Liver (tissue), 9 donors: ENCODE measurements around the gene C1orf21. TPM values are rescaled to one million over a fixed set of nuclear protein-coding genes. Genes with fewer than 3 reads are reported as not detected.

Experiments used
- DNase-seq: peaks from one replicate; pipeline ENCODE4 v3.0.0-alpha.2; 2017; ENCODE audit warnings: low spot score
- H3K27ac ChIP-seq, 2 donors: one replicate each; pipeline ENCODE4 v1.7.0; 2013; ENCODE audit warnings: inconsistent platforms in 2 of 2, low read length in 2 of 2, control low read depth in 1 of 2, low read depth in 1 of 2, mild to moderate bottlenecking in 1 of 2
- H3K27me3 ChIP-seq, 4 donors: one replicate each; pipeline versions ENCODE4 v1.6.1 to v1.7.0; 2013; ENCODE audit warnings: low read length in 3 of 4, inconsistent platforms in 1 of 4, mild to moderate bottlenecking in 1 of 4, moderate library complexity in 1 of 4; ENCODE audit not compliant: control insufficient read depth in 4 of 4, insufficient read depth in 4 of 4
- H3K36me3 ChIP-seq, 4 donors: one replicate each; pipeline versions ENCODE4 v1.6.1 to v1.7.0; 2013; ENCODE audit warnings: low read length in 3 of 4, mild to moderate bottlenecking in 3 of 4, low read depth in 1 of 4, moderate library complexity in 1 of 4; ENCODE audit not compliant: control insufficient read depth in 4 of 4, insufficient read depth in 3 of 4
- H3K4me1 ChIP-seq, 4 donors: one replicate each; pipeline versions ENCODE4 v1.6.1 to v1.7.0; 2013; ENCODE audit warnings: low read length in 3 of 4, mild to moderate bottlenecking in 3 of 4, moderate library complexity in 1 of 4; ENCODE audit not compliant: control insufficient read depth in 4 of 4, insufficient read depth in 4 of 4
- H3K4me3 ChIP-seq, 3 donors: one replicate each; pipeline versions ENCODE4 v1.6.1 to v1.7.0; 2013; ENCODE audit warnings: low read length in 3 of 3, control low read depth in 1 of 3, low read depth in 1 of 3, mild to moderate bottlenecking in 1 of 3
- H3K9ac ChIP-seq, 2 donors: one replicate each; pipeline ENCODE4 v1.7.0; 2013; ENCODE audit warnings: low read length in 2 of 2, mild to moderate bottlenecking in 2 of 2, moderate library complexity in 2 of 2, control low read depth in 1 of 2, low read depth in 1 of 2
- H3K9me3 ChIP-seq, 4 donors: one replicate each; pipeline versions ENCODE4 v1.6.1 to v1.7.0; 2013; ENCODE audit warnings: low read length in 3 of 4; ENCODE audit not compliant: control insufficient read depth in 4 of 4
- FOXA1 ChIP-seq: IDR thresholded peaks from 2 replicates; pipeline ENCODE4 v1.6.1; 2016; ENCODE audit warnings: antibody characterized with exemption
- FOXA2 ChIP-seq: IDR thresholded peaks from 2 replicates; pipeline ENCODE4 v1.6.1; 2016; ENCODE audit warnings: antibody characterized with exemption
- HNF4A ChIP-seq, 2 donors: conservative IDR thresholded peaks; 2 replicates each; pipeline ENCODE4 v1.6.1; 2016; ENCODE audit warnings: antibody characterized with exemption in 2 of 2, mild to moderate bottlenecking in 2 of 2
- JUND ChIP-seq, 2 donors: IDR thresholded peaks; 2 replicates each; pipeline ENCODE4 v1.6.1; 2016; ENCODE audit warnings: antibody characterized with exemption in 2 of 2
- SP1 ChIP-seq: IDR thresholded peaks from 2 replicates; pipeline ENCODE4 v1.6.1; 2018; ENCODE audit warnings: antibody characterized with exemption, mild to moderate bottlenecking
- TAF1 ChIP-seq: conservative IDR thresholded peaks from 2 replicates; pipeline ENCODE4 v1.6.1; 2016; ENCODE audit warnings: antibody characterized with exemption, mild to moderate bottlenecking
- whole genome bisulfite sequencing: extraction: QIAGEN DNeasy Blood & Tissue Kit; methylation state at CpG from one replicate; pipeline ENCODE4 v1.1.7; 2013; 5-methylcytosine and 5-hydroxymethylcytosine counted together
- polyA plus RNA-seq, 2 donors: library from polyadenylated mRNA; stranded (reverse) in 1 of 2; unstranded in 1 of 2; fragments of 200-250 nt in 1 of 2; fragments of >200 nt in 1 of 2; fragmentation: Nextera tagmentation in 1 of 2; extraction: Ambion mirVana in 1 of 2; gene quantifications; one replicate each; pipeline versions ENCODE4 v1.2.1 to v1.2.3, GENCODE V29; 2013 to 2015
- total RNA-seq, 2 donors: library from RNA; depleted of rRNA; stranded (reverse); fragments of >200 nt; gene quantifications; one replicate each; pipeline ENCODE4 v1.2.3, GENCODE V29; 2014
- TF ChIP-seq, protein P1 (sequence below): IDR thresholded peaks from 2 replicates; pipeline ENCODE4 v1.6.1; 2016; ENCODE audit warnings: antibody characterized with exemption
- TF ChIP-seq, protein P2 (sequence below): IDR thresholded peaks from 2 replicates; pipeline ENCODE4 v1.6.1; 2016; ENCODE audit warnings: antibody characterized with exemption
- TF ChIP-seq, protein P3 (sequence below): IDR thresholded peaks from 2 replicates; pipeline ENCODE4 v1.6.1; 2016; ENCODE audit warnings: antibody characterized with exemption, mild to moderate bottlenecking
- TF ChIP-seq, protein P4 (sequence below): IDR thresholded peaks from 2 replicates; pipeline ENCODE4 v1.6.1; 2016; ENCODE audit warnings: antibody characterized with exemption
- donor health status: healthy.
- donor health status: healthy.
- donor health status: healthy.
- donor health status: healthy.
- donor health status: healthy.

C1orf21 gene
- total and polyA plus RNA-seq, 4 donors, result 2.3 to 21.3 (median 13.4) TPM

DNA sequence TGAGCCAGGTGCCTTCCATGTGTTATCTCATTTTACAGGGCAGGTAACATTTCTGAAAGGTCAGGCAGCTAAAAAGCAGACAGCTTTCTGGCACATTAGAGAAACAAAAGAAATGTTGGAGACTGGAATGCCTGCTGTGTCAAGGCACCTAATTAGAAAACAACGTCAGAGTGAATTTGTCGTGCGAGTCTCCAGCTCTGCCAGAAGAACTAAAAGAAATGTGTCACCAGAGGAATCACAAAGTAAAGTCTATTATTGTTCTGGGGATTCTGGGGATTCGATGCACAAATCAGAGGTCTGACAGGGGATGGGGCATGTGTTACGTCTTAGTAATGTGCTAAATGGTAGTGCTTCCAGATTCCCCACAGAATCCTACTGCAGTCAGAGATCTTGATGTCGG, 278.5 kb downstream of the C1orf21 start:
- Histone ChIP-seq H3K9ac (no peak overlapping the region), H3K27ac (no peak overlapping the region), H3K4me3 (no peak overlapping the region), H3K27me3 (no peaks in the 10 kb centered on the region), H3K36me3 (no peaks in the 10 kb centered on the region), H3K4me1 (peaks cover 1 to 12% (median 7%) of the 10 kb centered on the region in 4 donors), H3K9me3 (no peaks in the 10 kb centered on the region)
- no peak for TF ChIP-seq SP1
- TF ChIP-seq, protein P1, sequence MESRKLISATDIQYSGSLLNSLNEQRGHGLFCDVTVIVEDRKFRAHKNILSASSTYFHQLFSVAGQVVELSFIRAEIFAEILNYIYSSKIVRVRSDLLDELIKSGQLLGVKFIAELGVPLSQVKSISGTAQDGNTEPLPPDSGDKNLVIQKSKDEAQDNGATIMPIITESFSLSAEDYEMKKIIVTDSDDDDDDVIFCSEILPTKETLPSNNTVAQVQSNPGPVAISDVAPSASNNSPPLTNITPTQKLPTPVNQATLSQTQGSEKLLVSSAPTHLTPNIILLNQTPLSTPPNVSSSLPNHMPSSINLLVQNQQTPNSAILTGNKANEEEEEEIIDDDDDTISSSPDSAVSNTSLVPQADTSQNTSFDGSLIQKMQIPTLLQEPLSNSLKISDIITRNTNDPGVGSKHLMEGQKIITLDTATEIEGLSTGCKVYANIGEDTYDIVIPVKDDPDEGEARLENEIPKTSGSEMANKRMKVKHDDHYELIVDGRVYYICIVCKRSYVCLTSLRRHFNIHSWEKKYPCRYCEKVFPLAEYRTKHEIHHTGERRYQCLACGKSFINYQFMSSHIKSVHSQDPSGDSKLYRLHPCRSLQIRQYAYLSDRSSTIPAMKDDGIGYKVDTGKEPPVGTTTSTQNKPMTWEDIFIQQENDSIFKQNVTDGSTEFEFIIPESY, result no peak
- no peak for DNase-seq
- 92% methylated on average over 6 of the region's 6 CpGs for WGBS

DNA sequence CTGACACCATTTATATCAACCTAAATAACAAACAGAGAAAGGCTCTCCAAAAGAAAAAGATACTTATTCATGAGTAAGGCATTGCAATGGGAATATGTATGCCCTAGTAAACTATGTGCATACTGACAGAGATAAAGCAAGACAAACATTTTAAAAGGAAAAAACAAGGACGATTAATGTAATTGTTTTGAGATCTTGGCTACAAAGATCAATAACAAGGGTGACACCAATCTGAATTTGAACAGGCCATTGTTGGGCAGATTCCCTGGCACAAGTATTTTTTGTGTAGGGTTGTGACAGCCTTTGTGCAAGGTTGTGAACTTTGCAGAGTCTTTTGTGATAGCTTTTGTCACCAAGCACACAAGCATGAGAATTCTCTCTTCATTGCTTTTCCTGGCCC, 282.6 kb downstream of the C1orf21 start:
- 61% methylated on average over 1 of the region's 1 CpG for WGBS
- no peak overlapping the region for H3K27ac ChIP-seq
- no peak overlapping the region for H3K4me3 ChIP-seq
- no peak for DNase-seq
- no peaks in the 10 kb centered on the region for H3K36me3 ChIP-seq
- no peaks in the 10 kb centered on the region for H3K27me3 ChIP-seq
- peaks cover 0 to 2% (median 1%) of the 10 kb centered on the region in 4 donors for H3K4me1 ChIP-seq
- H3K9ac ChIP-seq, result no peak overlapping the region
- no peaks in the 10 kb centered on the region for H3K9me3 ChIP-seq
- TF ChIP-seq, protein P2, sequence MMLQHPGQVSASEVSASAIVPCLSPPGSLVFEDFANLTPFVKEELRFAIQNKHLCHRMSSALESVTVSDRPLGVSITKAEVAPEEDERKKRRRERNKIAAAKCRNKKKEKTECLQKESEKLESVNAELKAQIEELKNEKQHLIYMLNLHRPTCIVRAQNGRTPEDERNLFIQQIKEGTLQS, result no peak

DNA sequence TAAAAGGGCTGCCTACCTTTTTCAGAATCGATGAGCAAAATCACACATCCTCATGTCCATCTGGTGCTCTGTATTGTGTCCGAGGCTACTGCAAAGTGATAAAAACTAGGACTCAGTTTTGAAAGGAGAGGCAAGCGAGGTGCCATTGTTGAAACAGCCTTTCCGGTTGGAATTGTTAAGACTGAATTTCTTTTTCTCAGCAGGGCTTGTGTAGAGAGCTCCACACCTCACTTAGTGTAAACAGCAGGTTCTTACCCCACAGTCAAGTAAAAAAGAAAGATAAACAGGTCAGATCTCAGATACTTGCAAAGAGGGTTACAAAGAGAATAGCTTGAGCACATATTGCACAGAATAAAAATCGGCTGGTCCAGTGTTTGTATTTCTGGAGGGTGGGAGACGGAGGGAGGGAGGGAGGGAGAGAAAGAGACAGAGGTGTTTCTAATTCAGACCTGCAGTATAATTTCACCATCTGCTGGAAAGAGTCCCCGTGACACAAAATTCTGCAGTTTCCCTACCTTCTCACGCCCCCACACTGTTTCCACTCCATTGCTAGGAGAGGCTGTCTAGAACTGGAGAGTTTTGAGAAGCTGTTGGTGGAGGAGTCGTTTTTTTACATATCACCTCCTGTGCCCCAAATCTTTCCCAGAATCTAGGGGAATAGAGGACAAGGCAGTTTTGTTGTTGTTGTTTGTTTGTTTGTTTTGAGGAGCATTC, 285.3 kb downstream of the C1orf21 start:
- no peak for DNase-seq
- H3K4me3 ChIP-seq, result no peak overlapping the region
- no peaks in the 10 kb centered on the region for H3K27me3 ChIP-seq
- 58% methylated on average over 9 of the region's 9 CpGs for WGBS
- H3K4me1 ChIP-seq, result no peaks in the 10 kb centered on the region
- H3K36me3 ChIP-seq, result no peaks in the 10 kb centered on the region
- no peaks in the 10 kb centered on the region for H3K9me3 ChIP-seq
- no peak overlapping the region for H3K9ac ChIP-seq
- TF ChIP-seq JUND (IDR thresholded peaks at IDR 0.05) (no peak), TAF1 (no peak), FOXA1 (no peak), FOXA2 (no peak), HNF4A (conservative IDR thresholded peaks at IDR 0.05) (no peak)
- TF ChIP-seq, protein P2, result no peak
- TF ChIP-seq, protein P3, sequence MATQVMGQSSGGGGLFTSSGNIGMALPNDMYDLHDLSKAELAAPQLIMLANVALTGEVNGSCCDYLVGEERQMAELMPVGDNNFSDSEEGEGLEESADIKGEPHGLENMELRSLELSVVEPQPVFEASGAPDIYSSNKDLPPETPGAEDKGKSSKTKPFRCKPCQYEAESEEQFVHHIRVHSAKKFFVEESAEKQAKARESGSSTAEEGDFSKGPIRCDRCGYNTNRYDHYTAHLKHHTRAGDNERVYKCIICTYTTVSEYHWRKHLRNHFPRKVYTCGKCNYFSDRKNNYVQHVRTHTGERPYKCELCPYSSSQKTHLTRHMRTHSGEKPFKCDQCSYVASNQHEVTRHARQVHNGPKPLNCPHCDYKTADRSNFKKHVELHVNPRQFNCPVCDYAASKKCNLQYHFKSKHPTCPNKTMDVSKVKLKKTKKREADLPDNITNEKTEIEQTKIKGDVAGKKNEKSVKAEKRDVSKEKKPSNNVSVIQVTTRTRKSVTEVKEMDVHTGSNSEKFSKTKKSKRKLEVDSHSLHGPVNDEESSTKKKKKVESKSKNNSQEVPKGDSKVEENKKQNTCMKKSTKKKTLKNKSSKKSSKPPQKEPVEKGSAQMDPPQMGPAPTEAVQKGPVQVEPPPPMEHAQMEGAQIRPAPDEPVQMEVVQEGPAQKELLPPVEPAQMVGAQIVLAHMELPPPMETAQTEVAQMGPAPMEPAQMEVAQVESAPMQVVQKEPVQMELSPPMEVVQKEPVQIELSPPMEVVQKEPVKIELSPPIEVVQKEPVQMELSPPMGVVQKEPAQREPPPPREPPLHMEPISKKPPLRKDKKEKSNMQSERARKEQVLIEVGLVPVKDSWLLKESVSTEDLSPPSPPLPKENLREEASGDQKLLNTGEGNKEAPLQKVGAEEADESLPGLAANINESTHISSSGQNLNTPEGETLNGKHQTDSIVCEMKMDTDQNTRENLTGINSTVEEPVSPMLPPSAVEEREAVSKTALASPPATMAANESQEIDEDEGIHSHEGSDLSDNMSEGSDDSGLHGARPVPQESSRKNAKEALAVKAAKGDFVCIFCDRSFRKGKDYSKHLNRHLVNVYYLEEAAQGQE, result no peak
- TF ChIP-seq, protein P4, sequence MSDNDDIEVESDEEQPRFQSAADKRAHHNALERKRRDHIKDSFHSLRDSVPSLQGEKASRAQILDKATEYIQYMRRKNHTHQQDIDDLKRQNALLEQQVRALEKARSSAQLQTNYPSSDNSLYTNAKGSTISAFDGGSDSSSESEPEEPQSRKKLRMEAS, result no peak
- H3K27ac ChIP-seq, result no peak overlapping the region
